Smooth muscle cell (in vitro differentiated cells): ENCODE data around the gene ST6GALNAC2. TPM values are rescaled to one million over a fixed set of nuclear protein-coding genes. Genes with fewer than 3 reads are reported as not detected.

Source experiments
- DNase-seq: peaks from one replicate; lab custom pipeline; 2025; ENCODE audit not compliant: unreplicated experiment; lab: John Stamatoyannopoulos, UW
- H2AFZ ChIP-seq: fragments of 200-600 bp; sonication (generic); 2 replicates; pipeline ENCODE4 v1.6.0; 2016; ENCODE audit warnings: antibody characterized with exemption, low read depth, mild to moderate bottlenecking
- H3F3A ChIP-seq: fragments of 200-600 bp; sonication (generic); 2 replicates; pipeline ENCODE4 v1.6.0; 2017; ENCODE audit warnings: antibody characterized with exemption, low read depth
- H3K27ac ChIP-seq: fragments of 200-600 bp; sonication (generic); 2 replicates; pipeline ENCODE4 v1.5.1; 2016; ENCODE audit warnings: low read depth, mild to moderate bottlenecking
- H3K27me3 ChIP-seq: fragments of 200-600 bp; sonication (generic); 2 replicates; pipeline ENCODE4 v1.6.1; 2016; ENCODE audit warnings: low read depth, mild to moderate bottlenecking
- H3K36me3 ChIP-seq: fragments of 200-600 bp; sonication (generic); 2 replicates; pipeline ENCODE4 v1.5.1; 2016; ENCODE audit warnings: low read depth
- H3K4me1 ChIP-seq: fragments of 200-600 bp; sonication (generic); 2 replicates; pipeline ENCODE4 v1.5.1; 2016; ENCODE audit warnings: low read depth
- H3K4me2 ChIP-seq: fragments of 200-600 bp; sonication (generic); 2 replicates; pipeline ENCODE4 v1.6.0; 2016; ENCODE audit warnings: mild to moderate bottlenecking
- H3K4me3 ChIP-seq: fragments of 200-600 bp; sonication (generic); 2 replicates; pipeline ENCODE4 v1.5.1; 2016; ENCODE audit warnings: mild to moderate bottlenecking
- H3K79me2 ChIP-seq: fragments of 200-600 bp; sonication (generic); 2 replicates; pipeline ENCODE4 v1.6.0; 2016; ENCODE audit warnings: low read depth, mild to moderate bottlenecking
- H3K9ac ChIP-seq: fragments of 200-600 bp; sonication (generic); 2 replicates; pipeline ENCODE4 v1.6.0; 2016; ENCODE audit warnings: low read depth
- H3K9me3 ChIP-seq: fragments of 200-600 bp; sonication (generic); replicated peaks from 2 replicates; pipeline ENCODE4 v1.5.1; 2016; ENCODE audit warnings: low read depth
- H4K20me1 ChIP-seq: fragments of 200-600 bp; sonication (generic); 2 replicates; pipeline ENCODE4 v1.6.0; 2016; ENCODE audit warnings: low read depth
- WGBS: methylation state at CpG from one replicate; pipeline ENCODE4 v1.1.7; 2016; ENCODE audit warnings: low lambda C conversion rate; 5-methylcytosine and 5-hydroxymethylcytosine counted together
- polyA plus RNA-seq: library from polyadenylated mRNA; unstranded; fragments of >200 nt; fragmentation: Nextera tagmentation; extraction: Ambion mirVana; gene quantifications from 2 replicates; pipeline ENCODE4 v1.2.1, GENCODE V29; 2016
- small RNA-seq: library from RNA; depleted of rRNA; stranded (forward); fragments of <200 nt; gene quantifications from one replicate; pipeline ENCODE3, GENCODE V24; 2014
- total RNA-seq: library from RNA; depleted of rRNA; stranded (reverse); fragments of >200 nt; gene quantifications from 2 replicates; pipeline ENCODE4 v1.2.3, GENCODE V29; 2014
- TF ChIP-seq, protein P1 (sequence below): fragments of 200-600 bp; sonication (generic); IDR thresholded peaks from 2 replicates; pipeline ENCODE4 v1.5.1; 2017; ENCODE audit warnings: borderline replicate concordance, mild to moderate bottlenecking, antibody characterized with exemption; ENCODE audit not compliant: insufficient read depth, poor library complexity, severe bottlenecking

Gene ST6GALNAC2
- total and polyA plus RNA-seq, 2 experiments from 2014 or later = 1.2 to 6.9 TPM

DNA sequence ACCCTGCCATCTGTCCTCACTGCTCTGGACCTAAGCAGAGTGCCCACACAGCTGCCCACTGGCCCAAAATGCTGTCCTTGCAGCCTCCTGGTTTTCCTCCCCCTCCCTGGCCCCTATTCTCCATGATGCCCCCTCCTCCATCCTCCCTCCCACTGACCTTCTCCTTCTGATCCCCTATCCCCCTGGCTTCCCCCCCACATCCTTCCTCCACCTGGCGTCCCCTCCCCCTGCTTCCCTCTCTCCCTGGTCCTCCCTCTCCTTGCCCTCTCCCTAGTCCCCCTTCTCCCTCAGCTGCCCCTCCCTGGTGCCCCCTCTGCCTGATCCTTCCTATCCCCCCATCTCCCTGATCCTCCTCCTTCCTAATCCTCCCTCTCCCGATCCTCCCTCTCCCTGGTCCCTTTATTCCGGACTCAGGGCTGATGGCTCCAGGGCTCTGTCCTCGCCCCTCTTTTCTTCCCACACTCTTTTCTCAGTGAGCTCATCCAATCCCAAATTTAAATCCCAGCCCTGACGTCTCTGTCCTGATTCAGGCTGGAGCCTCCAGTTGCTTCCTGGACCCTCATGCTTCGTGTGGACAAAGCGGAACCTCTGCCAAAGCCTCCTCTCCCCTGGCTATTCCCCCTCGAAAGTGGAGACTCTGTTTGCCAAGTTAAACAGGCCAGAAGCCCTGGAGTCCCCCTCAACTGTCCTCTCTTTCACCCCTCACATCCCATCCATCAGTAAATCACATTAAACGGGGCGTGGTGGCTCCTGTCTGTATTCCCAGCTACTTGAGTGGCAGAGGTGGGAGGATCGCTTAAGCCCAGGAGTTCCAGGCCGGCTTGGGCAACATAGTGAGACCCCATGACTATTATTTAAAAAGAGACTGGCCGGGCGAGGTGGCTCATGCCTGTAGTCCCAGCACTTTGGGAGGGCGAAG is 66.4 kb downstream of the ST6GALNAC2 start:
- Histone ChIP-seq H3K4me1 (no peaks in the 10 kb centered on the region), H3K4me2 (no peak overlapping the region), H3K27ac (no peak overlapping the region), H3K79me2 (no peaks in the 10 kb centered on the region), H4K20me1 (no peaks in the 10 kb centered on the region), H3K9me3 (no peaks in the 10 kb centered on the region), H3K36me3 (no peaks in the 10 kb centered on the region), H3K9ac (no peak overlapping the region), H3F3A (no peaks in the 10 kb centered on the region), H2AFZ (no peak overlapping the region), H3K4me3 (no peak overlapping the region), H3K27me3 (no peaks in the 10 kb centered on the region)
- TF ChIP-seq, protein P1, sequence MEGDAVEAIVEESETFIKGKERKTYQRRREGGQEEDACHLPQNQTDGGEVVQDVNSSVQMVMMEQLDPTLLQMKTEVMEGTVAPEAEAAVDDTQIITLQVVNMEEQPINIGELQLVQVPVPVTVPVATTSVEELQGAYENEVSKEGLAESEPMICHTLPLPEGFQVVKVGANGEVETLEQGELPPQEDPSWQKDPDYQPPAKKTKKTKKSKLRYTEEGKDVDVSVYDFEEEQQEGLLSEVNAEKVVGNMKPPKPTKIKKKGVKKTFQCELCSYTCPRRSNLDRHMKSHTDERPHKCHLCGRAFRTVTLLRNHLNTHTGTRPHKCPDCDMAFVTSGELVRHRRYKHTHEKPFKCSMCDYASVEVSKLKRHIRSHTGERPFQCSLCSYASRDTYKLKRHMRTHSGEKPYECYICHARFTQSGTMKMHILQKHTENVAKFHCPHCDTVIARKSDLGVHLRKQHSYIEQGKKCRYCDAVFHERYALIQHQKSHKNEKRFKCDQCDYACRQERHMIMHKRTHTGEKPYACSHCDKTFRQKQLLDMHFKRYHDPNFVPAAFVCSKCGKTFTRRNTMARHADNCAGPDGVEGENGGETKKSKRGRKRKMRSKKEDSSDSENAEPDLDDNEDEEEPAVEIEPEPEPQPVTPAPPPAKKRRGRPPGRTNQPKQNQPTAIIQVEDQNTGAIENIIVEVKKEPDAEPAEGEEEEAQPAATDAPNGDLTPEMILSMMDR = no peak
- no peak for DNase-seq
- 87% methylated on average over 14 of the region's 15 CpGs for WGBS

DNA sequence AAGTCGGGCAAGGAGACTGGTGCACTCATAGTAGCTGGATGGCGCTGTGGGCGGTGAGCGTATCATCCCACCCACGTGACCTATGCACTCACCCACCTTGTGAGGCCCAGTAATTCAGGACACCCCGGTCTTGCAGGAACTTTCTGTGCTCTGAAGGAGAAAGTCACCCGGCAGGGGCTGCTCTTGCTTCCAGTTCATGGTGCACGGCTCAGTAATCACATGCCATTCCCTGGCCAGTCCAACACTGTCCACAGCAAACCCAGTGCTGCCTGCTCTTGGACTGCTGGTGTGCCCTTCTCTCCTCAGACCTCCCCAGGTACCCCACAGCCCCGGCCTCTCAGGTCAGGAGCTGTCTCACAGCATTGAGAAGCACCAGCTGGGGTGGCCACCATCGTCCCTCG is 68.0 kb downstream of the ST6GALNAC2 start:
- Histone ChIP-seq H4K20me1 (no peaks in the 10 kb centered on the region), H3K79me2 (no peaks in the 10 kb centered on the region), H3K9ac (no peak overlapping the region), H3K27ac (no peak overlapping the region), H3K36me3 (no peaks in the 10 kb centered on the region), H2AFZ (no peak overlapping the region), H3K4me3 (no peak overlapping the region), H3K4me2 (no peak overlapping the region), H3K9me3 (no peaks in the 10 kb centered on the region), H3F3A (no peaks in the 10 kb centered on the region), H3K4me1 (no peaks in the 10 kb centered on the region), H3K27me3 (no peaks in the 10 kb centered on the region)
- 93% methylated on average over 11 of the region's 11 CpGs for WGBS
- TF ChIP-seq, protein P1 = no peak
- no peak for DNase-seq

Small RNAs within 50 kb of the gene (small RNA-seq; reads per million reads assigned to genes)
- not detected for gene AC015802.2
- gene SNORD1A = not detected
- gene SNORD1B = 1,675 reads per million, percentile 100 among the genes with 10 or more reads in this experiment

Other genes starting within 250 kb of the ST6GALNAC2 start
- 27.1 and 43.6 TPM in 2 replicates for gene PRPSAP1, start 231.9 kb downstream of the ST6GALNAC2 start, total RNA-seq
- 35.7 and 51.5 TPM in 2 replicates for gene PRPSAP1, start 231.9 kb downstream of the ST6GALNAC2 start, polyA plus RNA-seq
- gene SPHK1, start 201.3 kb downstream of the ST6GALNAC2 start, total RNA-seq = 8.3 and 20.1 TPM in 2 replicates
- gene SPHK1, start 201.3 kb downstream of the ST6GALNAC2 start, polyA plus RNA-seq = 24.8 and 27.4 TPM in 2 replicates
- 7.6 and 10.1 TPM in 2 replicates for gene UBE2O, start 132.7 kb downstream of the ST6GALNAC2 start, total RNA-seq
- gene UBE2O, start 132.7 kb downstream of the ST6GALNAC2 start, polyA plus RNA-seq = 12.1 and 15.2 TPM in 2 replicates
- gene AANAT, start 118.3 kb downstream of the ST6GALNAC2 start, total RNA-seq = not detected in 2 replicates
- 0.15 TPM in 1 of 2 replicates, not detected in the other for gene AANAT, start 118.3 kb downstream of the ST6GALNAC2 start, polyA plus RNA-seq
- gene RHBDF2, start 84.4 kb downstream of the ST6GALNAC2 start, total RNA-seq = 4.9 and 12.2 TPM in 2 replicates
- 20.5 and 25.4 TPM in 2 replicates for gene RHBDF2, start 84.4 kb downstream of the ST6GALNAC2 start, polyA plus RNA-seq
- gene CYGB, start 48.2 kb downstream of the ST6GALNAC2 start, total RNA-seq = 4.9 and 13.9 TPM in 2 replicates
- gene CYGB, start 48.2 kb downstream of the ST6GALNAC2 start, polyA plus RNA-seq = 20.5 and 22.2 TPM in 2 replicates
- gene PRCD, start 45.8 kb downstream of the ST6GALNAC2 start, total RNA-seq = 0.31 and 1.4 TPM in 2 replicates
- gene PRCD, start 45.8 kb downstream of the ST6GALNAC2 start, polyA plus RNA-seq = 5.0 and 5.8 TPM in 2 replicates
- gene ST6GALNAC1, start 57.9 kb upstream of the ST6GALNAC2 start, total RNA-seq = not detected in 2 replicates
- not detected in 2 replicates for gene ST6GALNAC1, start 57.9 kb upstream of the ST6GALNAC2 start, polyA plus RNA-seq
- 131 and 134 TPM in 2 replicates for gene MXRA7, start 125.1 kb upstream of the ST6GALNAC2 start, total RNA-seq
- 157 and 158 TPM in 2 replicates for gene MXRA7, start 125.1 kb upstream of the ST6GALNAC2 start, polyA plus RNA-seq
- 32.0 and 32.7 TPM in 2 replicates for gene JMJD6, start 140.7 kb upstream of the ST6GALNAC2 start, total RNA-seq
- 52.3 and 54.7 TPM in 2 replicates for gene JMJD6, start 140.7 kb upstream of the ST6GALNAC2 start, polyA plus RNA-seq
- gene METTL23, start 141.0 kb upstream of the ST6GALNAC2 start, total RNA-seq = 28.2 and 32.5 TPM in 2 replicates
- gene METTL23, start 141.0 kb upstream of the ST6GALNAC2 start, polyA plus RNA-seq = 46.2 and 47.1 TPM in 2 replicates
- gene SRSF2, start 151.5 kb upstream of the ST6GALNAC2 start, total RNA-seq = 166 and 182 TPM in 2 replicates
- 109 and 110 TPM in 2 replicates for gene SRSF2, start 151.5 kb upstream of the ST6GALNAC2 start, polyA plus RNA-seq
- gene MFSD11, start 152.3 kb upstream of the ST6GALNAC2 start, total RNA-seq = 56.6 and 58.6 TPM in 2 replicates
- gene MFSD11, start 152.3 kb upstream of the ST6GALNAC2 start, polyA plus RNA-seq = 28.1 and 31.9 TPM in 2 replicates